ENCODE results near the gene KCNH2. TPM values are rescaled to one million over a fixed set of nuclear protein-coding genes. Genes with fewer than 3 reads are reported as not detected.
A peak's percentile ranks its signal among the peaks of the same experiment; 100 is the strongest.

KCNH2 gene
- total and polyA plus RNA-seq, 2 of the 8 experiments (the other 6 are each of a cell fraction or from before 2014, with no cell fraction given) = 8.0 to 15.0 TPM

GRCh38 chr7:150999497-151000230, 21.5 kb upstream of the KCNH2 start:
- POLR2A ChIA-PET (ENCODE audit: partially characterized antibody) = interaction anchor here (0.7 kb wide), 1 partner anchor 18 kb away, joined by 3 read pairs; no protein-coding TSS in a partner anchor
- Histone ChIP-seq H2BK12ac (ENCODE audit: low read depth, low read length) (no peak overlapping the region), H2BK5ac (ENCODE audit: low read depth, low read length) (no peak overlapping the region), H4K20me1 (replicated peaks in 1 of 2; ENCODE audit: control insufficient read depth in 1 of 2, insufficient read depth in 2 of 2, low read length in 2 of 2) (no peaks in the 10 kb centered on the region), H2BK20ac (ENCODE audit: low read length) (no peak overlapping the region), H3K27ac (ENCODE audit: low read depth, low read length) (no peak overlapping the region), H3K23ac (ENCODE audit: insufficient read length) (no peak overlapping the region), H3K4me2 (ENCODE audit: insufficient read depth in 1 of 2, low read depth in 2 of 2, low read length in 2 of 2) (no peak overlapping the region), H2AK5ac (ENCODE audit: low read depth, low read length) (no peak overlapping the region), H3K9ac (replicated peaks in 1 of 4; ENCODE audit: extremely low read depth in 1 of 4, low read depth in 3 of 4, low read length in 3 of 4) (no peak overlapping the region), H3K4me1 (replicated peaks in 1 of 4; ENCODE audit: control insufficient read depth in 3 of 4, insufficient read depth in 4 of 4, low read length in 3 of 4) (peaks cover 0 to 13% (median 5%) of the 10 kb centered on the region in 4 experiments; a peak in 5 of 7 replicates), H3K14ac (ENCODE audit: insufficient read length) (no peak overlapping the region), H4K8ac (ENCODE audit: extremely low read depth, insufficient read depth, low read length) (no peak overlapping the region), H2AFZ (ENCODE audit: low read length) (no peak overlapping the region), H3K36me3 (ENCODE audit: control insufficient read depth in 2 of 4, insufficient read depth in 4 of 4, low read length in 3 of 4) (no peaks in the 10 kb centered on the region), H3K4ac (replicated peaks; ENCODE audit: insufficient read length, low read depth, low read length) (no peak overlapping the region), H4K91ac (replicated peaks; ENCODE audit: insufficient read length, low read length) (no peak overlapping the region), H3K9me3 (ENCODE audit: insufficient read depth in 2 of 2, low read depth in 1 of 2, low read length in 1 of 2) (no peaks in the 10 kb centered on the region), H3K18ac (ENCODE audit: extremely low read depth, low read length) (no peak overlapping the region), H3K4me3 (ENCODE audit: extremely low read depth in 1 of 4, insufficient read depth in 2 of 4, low read depth in 3 of 4, low read length in 4 of 4) (no peak overlapping the region), H3K79me2 (ENCODE audit: control insufficient read depth in 1 of 2, insufficient read depth in 2 of 2, low read length in 2 of 2) (no peaks in the 10 kb centered on the region), H3K56ac (replicated peaks; ENCODE audit: insufficient read length, low read depth, low read length) (no peak overlapping the region), H3K23me2 (ENCODE audit: low read depth, low read length) (peaks cover 6% of the 10 kb centered on the region; the same call in 1 of the 2 replicates), H3K27me3 (replicated peaks in 1 of 4; ENCODE audit: control insufficient read depth in 3 of 4, extremely low read depth in 1 of 4, insufficient read depth in 3 of 4, low read length in 3 of 4) (no peaks in the 10 kb centered on the region), H2BK15ac (ENCODE audit: low read length) (peak overlapping the region; percentile 46; the same call in 1 of the 2 replicates), H2BK120ac (replicated peaks; ENCODE audit: low read depth, low read length) (no peak overlapping the region), H3K79me1 (ENCODE audit: low read depth, low read length) (no peaks in the 10 kb centered on the region), H4K5ac (ENCODE audit: insufficient read length, low read depth, low read length) (no peak overlapping the region)
- CTCF ChIA-PET (ENCODE audit: partially characterized antibody) = interaction anchor here (1.5 to 5.7 kb wide), 3 partner anchors 10 to 34 kb away, joined by 5 to 56 read pairs (median 10); no protein-coding TSS in a partner anchor
- TF ChIP-seq CBX5 (IDR thresholded peaks at IDR 0.05; ENCODE audit: low read depth, low read length) (no peak), ZNF274 (IDR thresholded peaks at IDR 0.05; ENCODE audit: borderline replicate concordance, extremely low read depth, low read length) (no peak), RAD21 (IDR thresholded peaks at IDR 0.05 in 1 of 2, conservative IDR thresholded peaks at IDR 0.05 in 1 of 2; ENCODE audit: low read depth in 2 of 2, low read length in 2 of 2) (no peak), BACH1 (IDR thresholded peaks at IDR 0.05; ENCODE audit: low read length) (no peak), SAP30 (IDR thresholded peaks at IDR 0.05; ENCODE audit: insufficient read depth, insufficient replicate concordance, low read length) (no peak), SP4 (IDR thresholded peaks at IDR 0.05; ENCODE audit: low read length) (no peak)
- DNase-seq (ENCODE audit: low read depth in 1 of 2, low spot score in 2 of 2) = no peak
- FAIRE-seq = no peak
- 89 to 100% methylated on average over 2 to 4 of the region's 5 CpGs for WGBS, 2 experiments (ENCODE audit: extremely low coverage in 1 of 2, insufficient coverage in 1 of 2, insufficient read length in 1 of 2, insufficient replicate concordance in 2 of 2, low coverage in 1 of 2, low lambda C conversion rate in 2 of 2, missing lambda C conversion rate in 1 of 2)

Measured in H1 (cell line).